HCT116 (cell line): ENCODE data around the gene OTP. TPM values are rescaled to one million over a fixed set of nuclear protein-coding genes. Genes with fewer than 3 reads are reported as not detected.

Experiments
- ATAC-seq: fragments of 200-7000 bp; cut with Tn5 transposase; 2 replicates; pipeline ENCODE4 v1.9.1; 2020; ENCODE audit warnings: mild to moderate bottlenecking, moderate library complexity
- BruUV-seq: library from RNA; stranded (reverse); fragments of 400-500 nt; replicated peaks from 2 replicates; lab custom pipeline; 2021; lab: Mats Ljungman, UMichigan
- CTCF ChIA-PET: fragments of 300-600 bp; sonication (Branson Sonifier 250); formaldehyde crosslinking; loops from one replicate; lab custom pipeline; 2021; ENCODE audit warnings: antibody characterized with exemption; lab: Charles Lee
- POLR2A ChIA-PET: fragments of 300-600, 350-600 bp; sonication (Branson Sonifier 250); formaldehyde crosslinking; loops from one replicate; lab custom pipeline; 2021; ENCODE audit warnings: antibody characterized with exemption; lab: Charles Lee
- RAD21 ChIA-PET, 2 experiments: fragments of 300-600 bp; sonication (Branson Sonifier 250); formaldehyde crosslinking; loops; one replicate each; lab custom pipeline; 2023; ENCODE audit warnings: low total read pairs in 2 of 2; ENCODE audit not compliant: uncharacterized antibody in 2 of 2, unreplicated experiment in 2 of 2, low non-redundant PET in 1 of 2; lab: Charles Lee
- DNase-seq: peaks from one replicate; pipeline ENCODE4 v3.0.0-alpha.2; 2010; ENCODE audit warnings: low read depth, low spot score
- H2AFZ ChIP-seq: fragments of 200-600 bp; shearing (Covaris generic), sonication (generic); 2 replicates; pipeline ENCODE4 v1.6.1; 2017; ENCODE audit warnings: low read depth, mixed run types, mixed read lengths, antibody characterized with exemption, low read length; ENCODE audit not compliant: poor library complexity, severe bottlenecking
- H3K27ac ChIP-seq: 2 replicates; pipeline ENCODE4 v1.5.1; 2012; ENCODE audit warnings: low read depth, low read length
- H3K27me3 ChIP-seq: fragments of 200-600 bp; sonication (generic); 2 replicates; pipeline ENCODE4 v1.6.1; 2016; ENCODE audit warnings: mixed run types, low read length, mixed read lengths; ENCODE audit not compliant: insufficient read depth
- H3K36me3 ChIP-seq, 2 experiments: fragments of 200-500 bp in 1 of 2; fragments of 200-600 bp in 1 of 2; sonication (Bioruptor generic) in 1 of 2; sonication (generic) in 1 of 2; 2 replicates each; pipeline versions ENCODE4 v1.5.1 to v1.6.1; 2014 to 2016; ENCODE audit warnings: low read length in 2 of 2, inconsistent platforms in 1 of 2, mixed read lengths in 1 of 2, mixed run types in 1 of 2; ENCODE audit not compliant: insufficient read depth in 2 of 2, control insufficient read depth in 1 of 2
- H3K4me1 ChIP-seq, 2 experiments: fragments of 200-600 bp in 1 of 2; sonication (generic) in 1 of 2; 2 replicates each; pipeline versions ENCODE4 v1.5.1 to v1.6.1; 2012 to 2017; ENCODE audit warnings: low read length in 2 of 2, inconsistent platforms in 1 of 2, mild to moderate bottlenecking in 1 of 2, mixed read lengths in 1 of 2, mixed run types in 1 of 2, moderate library complexity in 1 of 2; ENCODE audit not compliant: insufficient read depth in 2 of 2, control insufficient read depth in 1 of 2
- H3K4me2 ChIP-seq: fragments of 200-600 bp; sonication (generic); 2 replicates; pipeline ENCODE4 v1.6.1; 2017; ENCODE audit warnings: mixed run types, low read length, mixed read lengths
- H3K4me3 ChIP-seq, 2 experiments: fragments of 200-600 bp in 1 of 2; sonication (generic) in 1 of 2; replicated peaks in 1 of 2; 2 replicates each; pipeline ENCODE4 v1.5.1; 2011 to 2016; ENCODE audit warnings: low read length in 2 of 2, control low read depth in 1 of 2, low read depth in 1 of 2, mild to moderate bottlenecking in 1 of 2, mixed read lengths in 1 of 2, mixed run types in 1 of 2
- H3K79me2 ChIP-seq: fragments of 200-600 bp; sonication (generic); 2 replicates; pipeline ENCODE4 v1.6.1; 2017; ENCODE audit warnings: mild to moderate bottlenecking, mixed run types, low read length, moderate library complexity, mixed read lengths; ENCODE audit not compliant: insufficient read depth
- H3K9ac ChIP-seq: fragments of 200-600 bp; sonication (generic); 2 replicates; pipeline ENCODE4 v1.6.1; 2016; ENCODE audit warnings: low read length, mixed read lengths
- H3K9me2 ChIP-seq: fragments of 200-600 bp; sonication (generic), shearing (Covaris generic); 2 replicates; pipeline ENCODE4 v1.6.1; 2017; ENCODE audit warnings: mixed run types, mild to moderate bottlenecking, moderate library complexity; ENCODE audit not compliant: insufficient read depth
- H3K9me3 ChIP-seq, 2 experiments: fragments of 200-500 bp in 1 of 2; fragments of 200-600 bp in 1 of 2; sonication (Bioruptor generic) in 1 of 2; sonication (generic) in 1 of 2; 2 replicates each; pipeline ENCODE4 v1.6.1; 2014 to 2017; ENCODE audit warnings: low read length in 2 of 2, mixed read lengths in 2 of 2, inconsistent platforms in 1 of 2, low read depth in 1 of 2, mild to moderate bottlenecking in 1 of 2, mixed run types in 1 of 2, moderate library complexity in 1 of 2; ENCODE audit not compliant: control insufficient read depth in 1 of 2, insufficient read depth in 1 of 2
- H4K20me1 ChIP-seq: fragments of 200-600 bp; sonication (generic), shearing (Covaris generic); 2 replicates; pipeline ENCODE4 v1.6.1; 2017; ENCODE audit warnings: mixed run types, mild to moderate bottlenecking, moderate library complexity; ENCODE audit not compliant: insufficient read depth
- CEBPB ChIP-seq: IDR thresholded peaks from 2 replicates; pipeline ENCODE4 v1.6.1; 2012; ENCODE audit warnings: low read depth
- ELF1 ChIP-seq: IDR thresholded peaks from 2 replicates; pipeline ENCODE4 v1.6.1; 2012; ENCODE audit warnings: low read depth, borderline replicate concordance
- EZH2phosphoT487 ChIP-seq: fragments of 200-600 bp; IDR thresholded peaks from 2 replicates; pipeline ENCODE4 v1.6.1; 2018; ENCODE audit warnings: antibody characterized with exemption, borderline replicate concordance
- JUND ChIP-seq: IDR thresholded peaks from 2 replicates; pipeline ENCODE4 v1.6.1; 2012
- SIN3A ChIP-seq: IDR thresholded peaks from 2 replicates; pipeline ENCODE4 v1.6.1; 2012; ENCODE audit warnings: low read depth
- SP1 ChIP-seq: IDR thresholded peaks from 2 replicates; pipeline ENCODE4 v1.6.1; 2012; ENCODE audit warnings: low read depth
- SRF ChIP-seq: IDR thresholded peaks from 2 replicates; pipeline ENCODE4 v1.6.1; 2012; ENCODE audit warnings: low read depth
- YY1 ChIP-seq: IDR thresholded peaks from 2 replicates; pipeline ENCODE4 v1.6.1; 2011; ENCODE audit warnings: low read length, low read depth, moderate library complexity, mild to moderate bottlenecking; ENCODE audit not compliant: insufficient replicate concordance; ENCODE audit errors: extremely low read depth
- intact Hi-C: fragments of 100-400 bp; cut with micrococcal nuclease; formaldehyde crosslinking; loops from 2 replicates; pipeline ENCODE4 v1.10.0; 2022
- total RNA-seq: library from RNA; stranded (reverse); gene quantifications from one replicate; pipeline ENCODE4 v1.2.1, GENCODE V29; 2021; ENCODE audit not compliant: unreplicated experiment
- TF ChIP-seq, protein P1 (sequence below): IDR thresholded peaks from 2 replicates; pipeline ENCODE4 v1.6.1; 2011; ENCODE audit warnings: mild to moderate bottlenecking, low read length, moderate library complexity; ENCODE audit not compliant: insufficient replicate concordance; ENCODE audit errors: extremely low read depth
- TF ChIP-seq, protein P2 (sequence below), 3 experiments: fragments of 200-600 bp in 1 of 3; sonication (generic) in 1 of 3; IDR thresholded peaks in 2 of 3; conservative IDR thresholded peaks in 1 of 3; 2 replicates each; pipeline ENCODE4 v1.5.1; 2012 to 2017; ENCODE audit warnings: low read depth in 2 of 3, low read length in 2 of 3, antibody characterized with exemption in 1 of 3, borderline replicate concordance in 1 of 3, control low read depth in 1 of 3, mild to moderate bottlenecking in 1 of 3, mixed read lengths in 1 of 3, mixed run types in 1 of 3, moderate library complexity in 1 of 3; ENCODE audit not compliant: insufficient read depth in 1 of 3

OTP gene
- total RNA-seq, 1 experiment from 2014 or later: 0.07 TPM

DNA sequence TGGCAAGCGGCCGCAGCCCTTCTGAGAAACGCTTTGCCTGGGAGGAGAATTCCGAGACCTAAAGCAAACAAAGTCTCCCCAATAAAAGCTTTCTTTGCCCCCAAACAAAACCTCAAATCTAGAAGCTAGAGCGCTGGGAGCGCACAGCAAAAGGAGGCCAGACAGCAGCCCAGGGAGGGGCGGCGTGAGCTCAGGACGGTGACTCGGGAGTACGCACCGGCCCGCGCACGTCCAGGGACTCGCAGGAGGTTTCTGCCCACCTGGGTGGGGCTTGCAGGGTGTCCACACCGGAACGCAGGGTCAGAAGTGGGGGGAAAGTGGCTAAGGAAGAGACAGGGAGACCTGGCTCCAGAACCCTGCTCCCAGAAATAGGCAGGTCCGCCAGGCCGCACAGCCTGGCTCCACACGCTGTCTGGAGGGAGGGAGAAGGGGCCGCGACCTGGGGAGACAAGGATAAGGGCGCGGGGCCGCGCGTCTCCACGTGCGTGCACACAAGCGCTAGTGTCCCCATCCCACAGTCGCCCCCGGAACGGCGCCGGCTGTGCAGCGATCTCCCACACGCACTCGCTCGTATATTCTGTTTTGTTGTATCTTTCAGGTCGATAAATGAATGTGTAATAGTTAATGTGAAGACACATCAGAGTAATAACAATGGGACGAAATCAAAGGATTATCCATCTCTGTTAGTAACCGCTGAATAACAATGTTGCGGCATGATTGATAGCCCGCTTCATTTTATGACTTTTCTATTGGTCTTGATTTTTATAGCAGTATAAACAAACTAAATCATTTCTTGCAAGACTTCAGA lies 2.3 kb upstream of the OTP start:
- no peak overlapping the region for H3K4me2 ChIP-seq
- H3K9ac ChIP-seq: no peak overlapping the region
- H3K4me1 ChIP-seq: peaks cover 3 to 8% of the 10 kb centered on the region in 2 experiments; a peak in 1 of 4 replicates
- BruUV-seq: no TSS peak
- no peaks in the 10 kb centered on the region for H3K9me2 ChIP-seq
- TF ChIP-seq SIN3A: no peak
- no peak for TF ChIP-seq CEBPB
- TF ChIP-seq, all 23 proteins: peak for 0
- CTCF ChIA-PET: no interaction called here
- H3K4me3 ChIP-seq: no peak overlapping the region
- RAD21 ChIA-PET: no interaction called here
- intact Hi-C loops: no loop called here
- POLR2A ChIA-PET: no interaction called here
- no peaks in the 10 kb centered on the region for H3K9me3 ChIP-seq
- H3K27ac ChIP-seq: no peak overlapping the region
- ATAC-seq (no peak), DNase-seq (no peak)
- H3K36me3 ChIP-seq: no peaks in the 10 kb centered on the region
- H4K20me1 ChIP-seq: no peaks in the 10 kb centered on the region
- H2AFZ ChIP-seq: no peak overlapping the region
- no peaks in the 10 kb centered on the region for H3K79me2 ChIP-seq
- no peaks in the 10 kb centered on the region for H3K27me3 ChIP-seq

DNA sequence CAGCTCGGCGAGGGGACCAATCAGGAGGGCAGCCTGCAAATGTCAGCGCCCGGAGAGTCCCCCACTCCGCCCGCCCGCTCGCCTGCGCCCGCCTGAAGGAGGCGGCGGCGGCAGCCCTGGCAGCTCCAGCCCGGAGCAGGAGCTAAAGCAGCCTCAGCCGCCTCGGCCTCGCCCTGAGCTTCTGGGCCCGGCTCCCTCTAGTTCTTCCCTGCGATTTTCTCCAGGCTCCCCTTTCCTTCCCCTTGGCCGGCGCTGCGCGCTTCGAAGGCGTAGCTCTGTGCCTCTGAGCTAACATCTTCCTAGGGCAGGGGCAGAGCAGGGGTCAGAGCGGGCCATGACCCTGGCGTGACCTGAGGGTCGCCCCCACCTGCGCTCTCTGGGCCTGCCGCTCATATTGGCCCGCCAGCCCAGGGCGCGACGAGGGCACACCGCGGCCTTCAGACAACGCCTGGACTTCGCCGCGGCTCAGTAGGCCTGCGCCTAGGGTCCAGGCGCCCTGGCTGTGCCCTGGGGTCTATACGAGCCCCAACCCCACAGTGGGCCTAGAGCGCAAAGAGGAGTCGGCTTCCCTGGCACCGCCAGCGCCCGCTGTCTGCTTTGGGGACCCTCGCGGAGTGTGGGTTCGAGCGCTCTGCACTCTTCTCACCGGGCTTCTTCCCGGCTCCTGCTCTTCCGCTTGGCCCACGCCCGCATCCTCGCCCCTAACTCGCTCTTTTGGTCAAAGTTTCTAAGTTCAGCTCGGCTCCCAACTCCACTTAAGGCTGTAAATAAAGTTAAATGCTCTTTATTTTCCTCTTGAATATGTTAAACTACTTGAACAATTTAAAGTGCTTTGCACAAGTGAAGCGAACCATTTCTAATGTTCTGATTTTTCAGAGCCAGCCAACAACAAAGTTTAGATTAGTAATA lies 504 bp upstream of the OTP start:
- ATAC-seq (peak; percentile 67), DNase-seq (no peak)
- ChIA-PET CTCF (no interaction called here), RAD21 (no interaction called here), POLR2A (no interaction called here)
- Histone ChIP-seq H3K79me2 (no peaks in the 10 kb centered on the region), H3K27me3 (no peaks in the 10 kb centered on the region), H2AFZ (no peak overlapping the region), H3K4me2 (no peak overlapping the region), H3K4me3 (no peak overlapping the region), H4K20me1 (no peaks in the 10 kb centered on the region), H3K9ac (no peak overlapping the region), H3K9me3 (no peaks in the 10 kb centered on the region), H3K9me2 (no peaks in the 10 kb centered on the region), H3K36me3 (no peaks in the 10 kb centered on the region), H3K4me1 (no peaks in the 10 kb centered on the region), H3K27ac (no peak overlapping the region)
- intact Hi-C loops: no loop called here
- no TSS peak for BruUV-seq
- TF ChIP-seq, protein P1, sequence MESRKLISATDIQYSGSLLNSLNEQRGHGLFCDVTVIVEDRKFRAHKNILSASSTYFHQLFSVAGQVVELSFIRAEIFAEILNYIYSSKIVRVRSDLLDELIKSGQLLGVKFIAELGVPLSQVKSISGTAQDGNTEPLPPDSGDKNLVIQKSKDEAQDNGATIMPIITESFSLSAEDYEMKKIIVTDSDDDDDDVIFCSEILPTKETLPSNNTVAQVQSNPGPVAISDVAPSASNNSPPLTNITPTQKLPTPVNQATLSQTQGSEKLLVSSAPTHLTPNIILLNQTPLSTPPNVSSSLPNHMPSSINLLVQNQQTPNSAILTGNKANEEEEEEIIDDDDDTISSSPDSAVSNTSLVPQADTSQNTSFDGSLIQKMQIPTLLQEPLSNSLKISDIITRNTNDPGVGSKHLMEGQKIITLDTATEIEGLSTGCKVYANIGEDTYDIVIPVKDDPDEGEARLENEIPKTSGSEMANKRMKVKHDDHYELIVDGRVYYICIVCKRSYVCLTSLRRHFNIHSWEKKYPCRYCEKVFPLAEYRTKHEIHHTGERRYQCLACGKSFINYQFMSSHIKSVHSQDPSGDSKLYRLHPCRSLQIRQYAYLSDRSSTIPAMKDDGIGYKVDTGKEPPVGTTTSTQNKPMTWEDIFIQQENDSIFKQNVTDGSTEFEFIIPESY: no peak
- no peak for TF ChIP-seq SRF
- TF ChIP-seq SP1: no peak
- no peak for TF ChIP-seq JUND
- TF ChIP-seq YY1: no peak
- TF ChIP-seq ELF1: no peak
- TF ChIP-seq, protein P2, sequence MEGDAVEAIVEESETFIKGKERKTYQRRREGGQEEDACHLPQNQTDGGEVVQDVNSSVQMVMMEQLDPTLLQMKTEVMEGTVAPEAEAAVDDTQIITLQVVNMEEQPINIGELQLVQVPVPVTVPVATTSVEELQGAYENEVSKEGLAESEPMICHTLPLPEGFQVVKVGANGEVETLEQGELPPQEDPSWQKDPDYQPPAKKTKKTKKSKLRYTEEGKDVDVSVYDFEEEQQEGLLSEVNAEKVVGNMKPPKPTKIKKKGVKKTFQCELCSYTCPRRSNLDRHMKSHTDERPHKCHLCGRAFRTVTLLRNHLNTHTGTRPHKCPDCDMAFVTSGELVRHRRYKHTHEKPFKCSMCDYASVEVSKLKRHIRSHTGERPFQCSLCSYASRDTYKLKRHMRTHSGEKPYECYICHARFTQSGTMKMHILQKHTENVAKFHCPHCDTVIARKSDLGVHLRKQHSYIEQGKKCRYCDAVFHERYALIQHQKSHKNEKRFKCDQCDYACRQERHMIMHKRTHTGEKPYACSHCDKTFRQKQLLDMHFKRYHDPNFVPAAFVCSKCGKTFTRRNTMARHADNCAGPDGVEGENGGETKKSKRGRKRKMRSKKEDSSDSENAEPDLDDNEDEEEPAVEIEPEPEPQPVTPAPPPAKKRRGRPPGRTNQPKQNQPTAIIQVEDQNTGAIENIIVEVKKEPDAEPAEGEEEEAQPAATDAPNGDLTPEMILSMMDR (IDR thresholded peaks at IDR 0.05 in 2 of 3, conservative IDR thresholded peaks at IDR 0.05 in 1 of 3; ENCODE audit: borderline replicate concordance in 1 of 3, insufficient read depth in 1 of 3, low read depth in 2 of 3, low read length in 2 of 3): 0 out of 6 replicates have a peak, but pooled peaks of 2 of the 3 experiments have one; percentile 4 to 14
- TF ChIP-seq EZH2phosphoT487: no peak
